Hippocampal formation (tissue), 2 donors: ENCODE measurements around the gene NAP1L4.
"Not testable (repeated sequence)": the region's sequence is repeated elsewhere in the genome, so short reads cannot be mapped to it uniquely, and the experiment has no call there.

Source experiments
- DNase-seq, 2 donors: peaks; one replicate each; lab custom pipeline; 2025; lab: John Stamatoyannopoulos, UW

NAP1L4 gene

DNA sequence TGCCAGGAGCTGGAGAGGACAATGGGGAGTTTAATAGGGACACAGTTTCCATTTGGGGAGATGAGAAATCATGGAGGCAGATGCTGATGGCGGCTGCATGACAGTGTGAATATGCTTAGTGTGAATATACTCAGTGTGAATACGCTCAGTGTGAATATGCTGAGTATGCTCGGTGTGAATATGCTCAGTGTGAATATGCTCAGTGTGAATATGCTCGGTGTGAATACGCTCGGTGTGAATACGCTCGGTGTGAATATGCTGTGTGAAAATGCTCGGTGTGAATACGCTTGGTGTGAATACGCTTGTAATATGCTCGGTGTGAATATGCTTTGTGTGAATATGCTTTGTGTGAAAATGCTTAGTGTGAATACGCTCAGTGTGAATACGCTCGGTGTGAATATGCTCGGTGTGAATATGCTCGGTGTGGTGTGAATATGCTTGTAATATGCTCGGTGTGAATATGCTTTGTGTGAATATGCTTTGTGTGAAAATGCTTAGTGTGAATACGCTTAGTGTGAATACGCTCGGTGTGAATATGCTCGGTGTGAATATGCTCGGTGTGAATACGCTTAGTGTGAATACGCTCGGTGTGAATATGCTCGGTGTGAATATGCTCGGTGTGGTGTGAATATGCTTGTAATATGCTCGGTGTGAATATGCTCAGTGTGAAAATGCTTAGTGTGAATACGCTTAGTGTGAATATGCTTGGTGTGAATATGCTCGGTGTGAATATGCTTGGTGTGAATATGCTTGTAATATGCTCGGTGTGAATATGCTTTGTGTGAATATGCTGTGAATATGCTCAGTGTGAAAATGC is 54.3 kb downstream of the NAP1L4 start:
- not testable (repeated sequence) for DNase-seq

DNA sequence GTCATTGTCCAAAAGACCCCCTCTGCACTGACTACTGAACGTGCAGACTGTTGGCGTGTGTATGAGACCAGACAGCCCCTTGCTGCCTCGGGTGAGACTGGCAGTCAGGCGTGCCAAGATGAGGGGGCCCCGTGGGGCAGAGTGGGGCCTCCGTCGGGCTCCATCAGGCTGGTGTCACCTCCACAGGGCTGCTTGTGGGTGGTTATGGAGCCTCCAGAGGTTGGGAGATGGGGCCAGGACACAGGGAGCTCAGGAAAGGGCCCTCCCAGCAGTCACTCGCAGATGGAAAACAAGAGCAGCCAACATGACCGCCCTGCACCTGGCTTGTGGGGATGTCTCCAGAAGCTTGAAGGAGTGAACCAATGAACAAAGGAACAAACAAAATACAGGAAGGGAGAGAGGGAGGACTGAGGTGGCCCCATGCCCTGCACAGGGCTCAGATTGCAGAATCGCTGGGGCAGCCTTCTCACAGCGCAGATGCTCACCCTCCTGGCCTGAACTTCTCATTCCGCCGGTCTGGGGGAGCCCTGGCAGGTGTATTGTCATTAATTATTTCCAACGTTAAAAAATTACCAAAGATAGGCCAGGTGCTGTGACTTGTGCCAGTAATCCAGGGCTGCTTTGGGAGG is 57.4 kb downstream of the NAP1L4 start:
- DNase-seq = no peak

DNA sequence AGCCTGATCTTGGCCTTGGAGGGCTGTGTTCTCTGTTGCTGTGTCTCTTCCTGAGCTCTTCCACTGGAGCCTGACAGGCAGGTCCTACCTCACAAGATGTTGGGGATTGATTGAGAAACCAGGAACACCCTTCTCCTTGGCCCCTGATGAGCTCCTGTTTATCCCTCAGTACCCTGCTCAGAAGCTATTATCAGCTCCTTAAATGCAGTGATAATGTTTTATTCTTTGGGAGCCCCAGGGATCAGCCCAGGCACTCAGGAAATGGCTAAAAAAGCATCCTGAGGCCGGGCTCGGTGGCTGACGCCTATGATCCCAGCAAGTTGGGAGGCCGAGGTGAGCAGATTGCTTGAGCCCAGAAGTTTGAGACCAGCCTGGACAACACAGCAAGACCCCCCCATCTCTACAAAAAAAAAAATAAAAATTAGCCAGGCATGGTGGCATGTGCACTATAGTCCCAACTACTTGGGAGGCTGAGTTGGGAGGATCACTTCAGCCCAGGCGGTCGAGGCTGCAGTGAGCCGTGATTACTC is 58.0 kb downstream of the NAP1L4 start:
- DNase-seq = no peak

DNA sequence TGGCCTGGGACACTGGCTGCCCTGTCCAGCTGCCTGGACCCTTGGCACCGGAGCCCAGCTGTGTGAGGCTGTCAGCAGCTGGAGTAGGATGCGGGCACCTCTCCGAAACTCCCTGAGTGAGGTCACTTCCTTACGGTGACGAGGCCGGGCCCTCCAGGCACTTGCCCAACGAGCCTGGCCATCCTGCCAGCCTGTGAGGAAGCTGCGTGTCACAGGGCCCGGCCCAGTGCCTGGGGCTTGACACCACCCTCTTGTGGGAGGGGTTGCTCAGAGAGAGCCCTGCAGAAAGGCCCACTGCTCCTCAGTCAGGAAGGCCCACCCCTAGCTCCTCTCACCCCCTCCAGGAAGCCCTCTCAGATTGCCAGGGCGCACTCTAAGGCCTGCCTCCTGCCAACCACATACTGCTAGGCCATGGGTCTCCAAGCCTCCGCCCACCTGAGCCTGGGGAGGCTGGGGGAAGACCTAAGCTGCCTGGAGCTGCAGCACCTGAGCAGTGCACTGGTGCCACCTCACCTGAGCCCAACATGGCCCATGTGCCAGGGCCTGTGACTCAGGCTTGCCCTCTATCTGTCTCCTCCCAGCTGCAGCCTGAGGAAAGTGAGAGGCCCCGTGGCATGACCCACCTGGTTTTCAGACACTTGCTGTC is 58.6 kb downstream of the NAP1L4 start:
- no peak for DNase-seq

DNA sequence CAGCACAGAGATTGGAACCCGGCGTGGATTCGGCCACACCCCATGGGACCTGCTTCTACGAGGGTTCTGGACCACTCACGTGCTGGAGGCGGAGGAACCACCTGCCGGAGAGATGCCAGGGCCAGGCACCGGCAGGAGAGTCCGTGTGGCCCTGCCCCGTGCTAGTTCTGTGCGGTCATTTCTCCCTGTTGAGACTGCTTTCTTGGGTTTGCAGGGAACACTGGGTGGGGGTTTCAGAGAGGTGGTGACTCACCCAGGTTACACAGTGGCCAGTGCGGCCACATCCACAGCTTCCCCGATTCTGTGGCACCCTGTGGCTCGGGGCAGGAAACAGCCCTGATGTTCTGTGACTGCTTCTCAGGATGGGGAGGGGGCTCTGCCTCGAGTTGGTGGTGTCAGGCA is 59.3 kb downstream of the NAP1L4 start:
- no peak for DNase-seq

DNA sequence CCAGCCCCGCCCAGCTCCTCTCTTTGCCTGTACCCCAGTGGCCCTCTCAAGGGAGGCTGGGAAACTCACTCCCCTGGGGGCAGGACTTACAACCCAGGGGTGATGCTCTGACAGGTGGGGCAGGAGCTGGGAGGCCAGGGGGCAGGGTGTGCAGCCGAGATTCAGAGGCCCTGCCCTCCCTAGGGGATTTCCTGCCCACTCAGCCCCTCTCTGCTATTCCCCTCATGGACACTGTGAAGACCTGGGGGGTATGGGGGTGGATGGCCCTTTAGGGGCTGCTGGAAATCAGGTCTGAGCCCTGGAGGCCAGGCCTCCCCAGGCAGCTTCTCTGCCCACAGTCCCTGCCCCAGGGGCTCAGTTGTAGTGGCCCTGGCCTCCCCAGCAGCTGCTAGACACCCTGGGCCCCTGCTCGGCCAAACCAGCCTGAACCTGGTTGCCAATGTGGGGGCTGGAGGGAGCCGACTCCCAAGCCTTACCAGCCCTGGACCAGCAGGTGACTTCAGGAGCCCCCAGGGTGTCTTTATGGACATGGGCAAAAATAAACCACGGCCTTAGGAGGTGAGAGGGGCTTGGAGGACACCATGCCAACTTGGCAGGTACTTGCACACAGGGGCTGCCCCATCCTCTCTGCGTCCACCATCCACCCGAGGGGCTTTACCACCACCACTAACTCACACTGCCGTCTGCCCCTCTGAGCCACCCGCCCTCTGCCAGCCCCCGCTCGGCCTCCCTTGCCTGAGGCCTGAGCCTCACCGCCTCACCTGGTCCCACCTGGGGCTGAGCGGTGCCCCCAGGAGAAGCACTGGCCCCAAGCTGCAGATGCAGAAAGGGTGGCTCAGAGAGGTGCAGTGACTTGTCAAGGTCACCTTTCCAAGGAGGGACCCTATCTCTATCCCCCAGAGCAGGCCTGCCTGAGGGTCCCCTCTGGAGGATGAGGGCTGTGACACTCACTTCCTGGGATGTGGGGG is 60.1 kb downstream of the NAP1L4 start:
- DNase-seq = no peak

DNA sequence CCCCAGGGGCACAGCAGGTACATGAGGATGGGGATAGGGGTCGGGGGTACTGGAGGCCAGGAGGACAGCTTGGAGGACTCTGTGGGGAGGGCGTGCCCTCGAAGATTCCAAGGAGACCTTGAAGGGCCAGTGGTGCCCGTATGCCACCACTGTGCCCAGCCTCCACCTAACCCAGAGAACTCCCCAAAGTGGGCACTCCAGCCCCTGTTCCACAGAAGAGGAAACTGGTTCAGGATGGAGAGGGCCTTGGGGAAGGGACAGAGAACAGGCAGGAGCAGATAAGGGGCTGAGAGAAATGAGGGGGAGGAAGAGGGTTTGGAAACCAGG is 60.7 kb downstream of the NAP1L4 start:
- DNase-seq = no peak

DNA sequence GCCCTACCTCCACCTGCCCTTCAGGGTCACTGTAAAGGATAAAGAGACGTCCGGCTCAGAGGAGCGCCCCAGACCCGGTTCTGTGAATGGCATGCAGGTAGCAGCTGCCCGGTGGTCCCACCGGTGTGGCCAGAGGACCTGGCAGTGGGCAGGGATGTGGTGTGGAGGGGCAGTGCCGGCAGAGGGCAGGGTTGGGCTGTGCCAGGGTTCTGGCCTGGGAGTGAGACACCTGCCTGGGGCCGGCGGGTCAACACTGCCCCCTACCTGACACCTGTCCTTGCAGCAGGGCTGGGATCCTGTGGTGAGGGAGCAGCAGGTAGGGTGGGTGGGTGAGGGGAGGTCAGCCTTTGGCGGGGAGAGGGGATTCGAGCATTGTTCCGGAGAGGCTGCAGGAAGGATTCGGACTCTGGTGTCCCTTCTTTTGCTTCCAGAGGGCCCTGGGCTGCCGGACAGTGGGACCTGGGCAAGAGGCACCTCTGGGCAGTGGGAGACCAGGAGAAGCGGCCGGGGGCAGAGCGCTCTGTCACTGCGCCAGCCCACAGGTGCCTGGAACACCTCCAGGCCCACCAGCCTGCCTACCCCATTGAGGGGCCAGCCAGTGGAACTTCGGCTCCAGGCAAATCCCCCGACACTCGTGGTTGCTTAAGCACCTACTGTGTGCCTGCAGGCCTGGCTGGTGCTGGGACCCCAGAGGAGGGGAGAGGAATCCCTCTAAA is 61.3 kb downstream of the NAP1L4 start:
- no peak for DNase-seq

DNA sequence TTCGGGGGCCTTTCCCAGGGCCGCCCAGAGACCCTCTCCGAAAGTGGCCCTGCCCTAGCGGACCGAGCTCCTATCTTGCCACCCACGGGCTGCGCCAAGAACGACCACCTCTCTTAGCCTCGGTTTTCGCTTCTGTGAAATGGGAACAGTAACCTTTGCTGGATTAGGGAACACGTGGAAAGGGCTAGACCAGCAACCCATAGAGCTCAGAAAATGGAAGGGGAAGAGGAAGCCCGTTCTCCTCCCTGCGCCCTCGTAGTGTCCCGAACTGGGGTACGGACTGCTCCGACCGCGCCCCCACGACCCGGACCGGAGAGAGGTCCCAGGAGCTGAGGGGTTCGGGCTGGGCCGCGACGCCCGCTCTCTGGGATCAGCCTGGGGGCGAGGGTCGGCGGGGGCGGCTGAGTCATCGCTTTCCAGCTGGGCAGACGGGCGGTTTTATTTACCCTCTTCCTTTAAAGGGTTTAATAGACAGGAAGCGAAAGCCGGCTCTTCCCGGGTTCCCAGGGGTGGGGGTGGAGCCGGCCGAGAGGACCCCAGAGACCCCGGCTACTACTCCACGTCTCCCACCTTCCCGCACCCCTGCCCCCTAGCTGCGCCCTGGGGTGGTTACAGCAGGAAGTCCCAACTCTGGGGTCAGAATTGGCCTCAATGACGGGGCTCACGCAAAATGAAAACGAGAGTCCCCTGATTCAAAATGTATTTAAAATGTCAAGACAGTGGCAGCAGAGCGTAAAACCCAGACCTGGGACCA is 62.0 kb downstream of the NAP1L4 start:
- DNase-seq = no peak

DNA sequence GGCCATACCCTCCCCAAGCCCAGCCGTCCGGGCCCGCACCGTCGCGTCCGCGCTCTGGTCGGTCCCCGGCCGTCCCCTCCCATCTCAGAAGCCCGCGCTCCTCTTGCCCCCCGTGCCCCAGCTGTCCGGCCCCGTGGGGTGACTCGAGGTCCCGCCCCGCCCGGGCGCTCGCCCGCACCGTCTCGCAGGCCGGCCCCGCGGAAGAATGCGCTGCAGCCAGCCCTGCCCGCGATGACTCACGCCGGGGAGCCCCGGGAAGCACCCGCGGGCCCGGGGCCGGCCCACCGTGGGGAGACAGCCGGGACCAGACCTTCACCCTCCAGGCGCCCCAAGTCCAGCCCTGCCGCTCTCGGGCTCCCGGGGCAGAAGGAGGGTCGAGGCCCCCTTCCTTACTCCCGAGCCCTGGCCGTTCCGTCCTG is 62.6 kb downstream of the NAP1L4 start:
- no peak for DNase-seq

DNA sequence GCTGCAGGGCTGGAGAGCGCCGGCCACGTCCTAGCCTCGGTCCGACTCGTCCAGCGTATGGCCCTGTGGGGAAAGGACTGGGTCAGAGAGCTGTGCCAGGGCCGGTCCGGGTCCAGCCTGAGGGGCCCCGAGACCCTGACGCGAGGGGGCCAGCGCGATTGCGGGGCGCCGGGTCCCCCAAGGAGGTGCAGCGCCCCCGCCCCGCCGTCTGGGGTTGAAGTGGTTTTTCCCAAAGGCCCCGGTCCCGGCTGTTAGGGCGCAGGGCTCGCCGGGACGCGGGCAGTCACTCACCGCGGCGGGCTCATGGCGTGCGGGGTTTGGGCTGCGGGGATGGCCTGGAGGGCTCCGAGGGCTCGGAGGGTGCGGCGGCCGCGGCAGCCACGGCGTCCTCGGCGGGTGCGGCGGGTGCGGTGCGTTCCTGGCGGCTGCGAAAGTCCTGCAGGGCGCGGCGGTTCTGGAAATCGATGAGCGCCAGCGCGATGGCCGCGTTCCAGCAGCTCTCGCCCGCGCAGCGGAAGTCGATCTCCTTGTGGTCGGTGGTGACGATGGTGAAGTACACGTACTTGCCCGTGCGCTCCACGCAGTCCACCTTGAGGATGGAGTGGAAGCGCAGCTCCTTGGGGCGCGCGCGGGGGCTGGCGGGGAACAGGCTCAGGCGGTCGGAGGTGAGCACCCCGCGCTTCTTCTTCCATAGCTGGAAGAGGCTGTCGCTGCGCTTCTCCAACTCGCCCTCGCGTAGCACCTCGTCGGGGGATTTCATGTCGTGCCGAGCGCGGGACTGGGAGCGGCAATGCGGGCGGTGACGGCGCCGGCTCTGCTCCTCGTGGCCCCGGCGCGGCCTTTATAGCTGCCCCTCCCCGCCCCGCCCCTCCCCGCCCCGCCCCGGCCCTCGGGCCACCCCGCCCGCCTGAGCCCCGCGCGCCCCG is 63.3 kb downstream of the NAP1L4 start, which contains the start of gene PHLDA2:
TSS of gene PHLDA2 (minus strand) at position 816 of the 926 bp plus-strand sequence. CDS start at position 760, 56 bp downstream.
- no peak for DNase-seq

DNA sequence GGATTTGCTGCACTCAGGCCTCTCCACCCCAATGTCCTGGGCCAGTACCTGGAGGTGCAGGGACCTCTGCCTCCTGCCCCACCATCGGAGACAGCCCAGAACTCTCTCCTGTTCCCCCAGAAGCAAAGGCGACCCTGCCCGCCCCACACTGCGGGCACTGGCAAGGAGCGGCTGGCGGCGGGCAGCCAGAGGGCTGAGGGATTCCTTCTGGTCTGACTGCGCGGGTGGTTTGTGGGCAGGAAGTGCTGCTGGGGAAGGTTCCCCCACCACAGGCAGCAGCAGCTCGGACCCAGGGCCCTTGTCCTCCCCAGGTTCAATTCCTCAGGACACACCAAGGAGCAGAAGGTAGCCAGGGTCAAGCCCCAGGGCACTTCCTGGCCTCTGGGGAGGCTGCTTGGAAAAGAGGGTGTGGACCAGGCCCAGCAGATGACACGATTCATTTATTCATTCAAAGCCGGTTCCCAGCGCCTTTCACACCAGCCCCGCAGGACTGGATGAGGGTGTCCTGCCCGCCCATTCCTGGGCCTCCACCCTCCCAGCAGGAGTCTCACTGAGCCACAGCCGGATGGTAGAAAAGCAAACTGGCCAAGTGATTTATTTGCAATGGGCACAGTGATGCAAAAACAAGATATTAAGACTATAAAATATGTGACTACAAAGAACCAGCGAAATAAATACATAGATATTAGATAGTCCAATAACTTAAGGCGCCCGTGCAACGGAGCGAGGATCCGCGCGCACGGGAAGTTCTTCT is 64.1 kb downstream of the NAP1L4 start:
- DNase-seq = no peak

DNA sequence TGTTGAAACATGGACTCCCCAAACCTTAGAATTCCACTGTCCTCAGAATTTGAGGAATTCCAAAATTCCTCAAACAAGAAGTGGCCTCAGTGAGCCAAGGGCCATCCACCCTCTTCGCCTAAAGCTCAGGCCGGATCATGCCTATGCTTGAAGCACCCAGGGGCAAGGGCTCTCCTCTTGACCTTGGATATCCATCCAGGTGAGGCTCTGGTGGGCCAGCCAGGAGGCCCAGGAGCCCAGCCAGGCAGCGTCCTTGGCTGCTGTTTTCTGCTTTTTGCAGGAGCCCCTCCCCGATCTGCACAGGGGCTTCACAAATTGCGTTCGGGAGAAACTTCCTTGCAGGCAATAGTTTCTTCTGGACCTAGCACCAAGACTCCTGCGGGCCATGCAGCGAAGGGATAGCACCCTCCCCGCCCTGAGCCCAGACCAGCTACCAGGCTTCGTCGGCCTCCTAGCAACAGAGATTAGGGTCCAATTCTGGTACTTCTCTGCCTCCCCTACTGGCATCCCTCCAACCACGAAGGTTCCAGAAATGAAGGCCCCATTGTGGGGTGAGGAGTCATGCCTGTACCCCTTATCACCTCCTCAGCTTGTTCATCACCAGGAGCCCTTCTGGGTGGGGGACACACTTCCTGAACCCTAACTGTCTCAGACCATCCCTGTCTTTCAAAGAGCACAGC is 64.9 kb downstream of the NAP1L4 start:
- no peak for DNase-seq

DNA sequence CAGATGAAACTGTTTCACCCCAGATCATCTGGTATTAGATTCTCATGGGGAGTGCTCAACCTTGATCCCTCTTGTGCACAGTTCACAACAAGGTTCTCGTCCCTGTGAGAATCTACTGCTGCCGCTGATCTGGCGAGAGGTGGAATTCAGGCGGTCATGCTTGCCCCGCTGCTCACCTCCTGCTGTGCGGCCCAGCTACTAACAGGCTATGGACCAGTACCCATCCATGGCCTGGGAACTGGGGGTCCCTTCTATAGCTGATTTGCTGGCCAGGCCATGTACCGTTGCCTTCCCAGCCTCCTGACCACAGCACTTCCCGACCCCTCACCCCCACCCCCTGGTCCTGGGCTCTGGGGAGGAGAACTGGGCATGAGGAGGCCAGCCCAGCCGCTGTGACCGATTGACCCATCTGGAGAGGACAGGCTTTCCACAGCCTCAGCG is 65.5 kb downstream of the NAP1L4 start:
- DNase-seq = no peak

DNA sequence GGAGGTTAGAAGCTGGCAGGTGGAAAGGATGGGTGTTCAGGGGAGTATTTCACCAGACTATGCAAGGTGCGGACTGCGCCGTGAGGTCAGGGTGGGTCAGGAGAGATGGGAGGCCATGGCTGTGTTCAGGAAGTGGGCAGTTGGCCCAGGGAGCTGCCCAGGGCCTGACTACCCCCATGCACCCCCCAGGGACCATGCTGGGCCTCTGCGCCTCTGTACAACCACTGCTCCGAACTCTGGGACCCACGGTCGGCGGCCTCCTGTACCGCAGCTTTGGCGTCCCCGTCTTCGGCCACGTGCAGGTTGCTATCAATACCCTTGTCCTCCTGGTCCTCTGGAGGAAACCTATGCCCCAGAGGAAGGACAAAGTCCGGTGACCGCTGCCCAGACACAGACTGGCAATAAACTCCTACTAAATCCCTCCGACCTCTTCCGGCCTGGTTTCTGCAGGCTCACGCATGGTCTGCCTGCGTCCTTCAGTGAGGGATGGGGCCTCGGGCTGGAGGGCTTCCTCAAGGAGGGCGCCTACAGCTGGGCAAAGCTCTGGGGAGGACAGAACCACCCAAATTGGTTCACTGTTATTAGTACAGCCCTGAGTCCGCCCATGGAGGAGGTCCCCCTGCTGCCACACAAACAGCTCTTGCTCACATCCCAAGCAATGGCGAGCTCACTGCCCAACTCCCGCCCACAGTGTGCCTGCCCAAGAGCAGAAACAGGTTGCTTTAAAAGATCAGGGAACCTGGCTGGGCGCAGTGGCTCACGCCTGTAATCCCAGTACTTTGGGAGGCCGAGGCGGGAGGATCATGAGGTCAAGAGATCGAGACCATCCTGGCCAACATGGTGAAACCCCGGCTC is 67.1 kb downstream of the NAP1L4 start:
- DNase-seq = no peak

DNA sequence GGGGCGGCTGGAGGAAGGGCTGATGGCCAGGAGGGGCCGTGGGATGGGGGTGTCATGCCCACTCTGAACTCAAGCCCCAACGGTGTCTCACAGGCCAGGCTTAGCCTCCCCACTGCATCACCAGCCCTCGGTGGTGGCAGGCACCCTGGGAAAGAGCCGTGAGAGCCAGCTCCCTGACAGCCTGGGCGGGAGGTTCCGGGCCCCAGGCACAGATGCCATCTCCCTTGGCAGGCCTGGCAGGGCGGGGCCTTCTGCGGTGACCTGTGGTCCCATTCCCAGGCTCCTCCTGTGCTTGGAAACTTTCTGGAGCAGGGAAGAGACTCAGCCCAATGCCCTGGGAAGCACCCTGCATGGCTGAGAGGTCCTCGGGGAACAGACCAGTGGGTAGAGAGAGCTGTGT is 67.7 kb downstream of the NAP1L4 start:
- DNase-seq = no peak
